Activated CD4-positive, alpha-beta memory T cell treated with anti-CD3 and anti-CD28 coated beads, Interleukin-2, amount 10 ng/mL, durations not matched to agents 7 days and 5 days (primary cell): ENCODE measurements around the gene ATP5F1E. TPM values are rescaled to one million over a fixed set of nuclear protein-coding genes. Genes with fewer than 3 reads are reported as not detected.

Experiments used
- CTCF ChIA-PET: fragments of 350-600 bp; sonication (Branson Sonifier 250); formaldehyde crosslinking; loops from one replicate; lab custom pipeline; 2021; ENCODE audit warnings: antibody characterized with exemption, inconsistent platforms; lab: Charles Lee
- POLR2A ChIA-PET: fragments of 350-600 bp; sonication (Branson Sonifier 250); formaldehyde crosslinking; loops from one replicate; lab custom pipeline; 2021; ENCODE audit warnings: antibody characterized with exemption; lab: Charles Lee
- DNase-seq: peaks from one replicate; pipeline ENCODE4 v3.0.0-alpha.2; 2020
- H3K27ac Mint-ChIP-seq: one replicate; pipeline ENCODE4 v1.8.0; 2021; ENCODE audit warnings: mild to moderate bottlenecking, mixed read lengths
- H3K27me3 Mint-ChIP-seq: one replicate; pipeline ENCODE4 v1.8.0; 2021; ENCODE audit warnings: mixed read lengths
- H3K36me3 Mint-ChIP-seq: one replicate; pipeline ENCODE4 v1.8.0; 2021; ENCODE audit warnings: low read depth, mixed read lengths
- H3K4me1 Mint-ChIP-seq: one replicate; pipeline ENCODE4 v1.8.0; 2021; ENCODE audit warnings: mixed read lengths
- H3K4me3 Mint-ChIP-seq: one replicate; pipeline ENCODE4 v1.8.0; 2021; ENCODE audit warnings: mild to moderate bottlenecking, mixed read lengths
- H3K9me3 Mint-ChIP-seq: one replicate; pipeline ENCODE4 v1.8.0; 2021; ENCODE audit warnings: mixed read lengths
- total RNA-seq, 2 experiments: library from RNA; stranded (reverse); gene quantifications; one replicate each; pipeline ENCODE4 v1.2.3, GENCODE V29; 2021

Gene ATP5F1E
- total RNA-seq, 2 experiments from 2014 or later, result 80.4 to 82.1 TPM

DNA sequence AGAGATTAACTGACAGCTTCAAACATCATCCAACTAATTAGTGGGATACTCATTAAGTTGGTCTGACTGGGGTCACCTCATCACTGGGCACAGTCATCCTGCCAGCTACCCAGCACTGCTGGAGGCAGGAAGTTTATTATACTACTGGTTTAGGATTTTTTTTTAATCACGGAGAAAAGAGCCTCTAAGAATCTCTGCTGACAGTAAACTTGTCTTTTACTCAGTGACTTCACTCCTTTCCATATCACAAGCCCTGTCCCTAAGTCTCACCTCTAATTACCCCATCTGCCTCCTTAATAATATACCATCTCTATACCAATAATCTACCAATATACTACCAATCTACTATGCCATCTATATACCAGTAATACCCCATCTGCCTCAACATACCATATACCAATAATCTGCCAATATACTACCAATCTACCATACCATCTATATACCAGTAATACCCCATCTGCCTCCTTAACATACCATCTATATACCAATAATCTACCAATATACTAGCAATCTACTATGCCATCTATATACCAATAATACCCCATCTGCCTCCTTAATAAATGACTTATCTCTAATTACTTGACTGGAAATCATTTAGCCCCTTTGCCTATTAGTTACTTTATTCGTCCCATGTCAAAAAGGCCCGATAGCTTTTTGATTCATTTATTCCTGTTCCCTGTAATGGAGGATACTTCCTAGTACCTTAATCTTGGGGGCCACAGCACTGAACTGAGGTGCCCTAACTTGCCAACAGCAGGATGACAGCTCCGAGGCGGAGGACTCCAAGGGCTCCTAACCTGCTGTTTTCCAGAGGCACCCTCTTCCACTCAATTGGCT, 5.0 kb downstream of the ATP5F1E start:
- H3K9me3 Mint-ChIP-seq, result no peaks in the 10 kb centered on the region

DNA sequence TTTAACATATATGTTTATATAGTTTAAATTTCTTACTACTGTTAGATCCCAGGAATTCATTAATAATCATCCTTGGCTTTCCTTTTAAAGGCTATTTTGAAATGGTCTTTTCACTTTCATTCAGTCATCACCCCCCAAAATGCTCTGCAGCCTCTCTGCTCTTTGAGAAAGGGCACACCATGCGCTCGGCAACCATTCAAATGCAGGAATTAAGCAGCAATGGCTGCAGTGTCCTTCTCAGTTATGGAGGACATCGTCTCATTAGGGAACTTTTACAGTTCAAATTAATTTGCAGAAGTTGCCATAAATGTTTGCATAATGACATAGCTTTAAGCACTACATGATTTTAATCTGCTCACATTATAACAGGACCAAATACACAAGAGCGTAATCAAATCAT, 6.6 kb downstream of the ATP5F1E start:
- H3K27me3 Mint-ChIP-seq, result no peaks in the 10 kb centered on the region
- peaks cover 79% of the 10 kb centered on the region for H3K36me3 Mint-ChIP-seq
- no peak for DNase-seq
- H3K4me1 Mint-ChIP-seq, result peaks cover 44% of the 10 kb centered on the region
- ChIA-PET POLR2A (no interaction called here), CTCF (no interaction called here)
- H3K27ac Mint-ChIP-seq, result no peak overlapping the region
- no peaks in the 10 kb centered on the region for H3K9me3 Mint-ChIP-seq
- no peak overlapping the region for H3K4me3 Mint-ChIP-seq

More for the DNA sequence above, 5.0 kb downstream of the ATP5F1E start:
- DNase-seq, result no peak
- no peak overlapping the region for H3K4me3 Mint-ChIP-seq
- no peak overlapping the region for H3K27ac Mint-ChIP-seq
- ChIA-PET POLR2A (interaction anchor here (2.0 kb wide), 1 partner anchor 13 kb away, joined by 7 read pairs; no protein-coding TSS in a partner anchor), CTCF (no interaction called here)
- H3K27me3 Mint-ChIP-seq, result no peaks in the 10 kb centered on the region
- H3K36me3 Mint-ChIP-seq, result peaks cover 82% of the 10 kb centered on the region
- peaks cover 52% of the 10 kb centered on the region for H3K4me1 Mint-ChIP-seq

DNA sequence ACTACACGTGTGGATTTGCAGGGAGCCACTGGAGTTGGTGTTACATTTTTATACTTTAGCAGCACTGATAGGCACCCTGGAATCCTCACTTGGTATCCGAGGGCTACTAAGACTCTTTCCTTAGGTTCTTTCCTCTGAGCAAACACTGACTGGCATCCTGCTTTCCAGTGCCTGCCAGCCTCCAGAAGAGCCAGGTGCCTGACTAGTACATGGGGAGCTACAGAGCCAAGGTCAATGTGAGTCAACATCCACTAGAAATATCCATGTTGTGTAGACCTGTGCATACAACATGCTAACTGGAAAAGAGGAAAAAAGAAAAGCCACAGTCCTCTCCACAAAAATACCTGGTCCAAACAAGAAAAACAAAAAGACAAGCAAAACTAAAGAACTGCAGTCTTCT, 7.0 kb downstream of the ATP5F1E start:
- Mint-ChIP-seq H3K27ac (no peak overlapping the region), H3K9me3 (no peaks in the 10 kb centered on the region), H3K4me1 (peaks cover 40% of the 10 kb centered on the region), H3K27me3 (no peaks in the 10 kb centered on the region), H3K36me3 (peaks cover 75% of the 10 kb centered on the region), H3K4me3 (no peak overlapping the region)
- ChIA-PET POLR2A (interaction anchor here (1.0 kb wide), 1 partner anchor 42 kb away, joined by 3 read pairs; no protein-coding TSS in a partner anchor), CTCF (no interaction called here)
- DNase-seq, result no peak

DNA sequence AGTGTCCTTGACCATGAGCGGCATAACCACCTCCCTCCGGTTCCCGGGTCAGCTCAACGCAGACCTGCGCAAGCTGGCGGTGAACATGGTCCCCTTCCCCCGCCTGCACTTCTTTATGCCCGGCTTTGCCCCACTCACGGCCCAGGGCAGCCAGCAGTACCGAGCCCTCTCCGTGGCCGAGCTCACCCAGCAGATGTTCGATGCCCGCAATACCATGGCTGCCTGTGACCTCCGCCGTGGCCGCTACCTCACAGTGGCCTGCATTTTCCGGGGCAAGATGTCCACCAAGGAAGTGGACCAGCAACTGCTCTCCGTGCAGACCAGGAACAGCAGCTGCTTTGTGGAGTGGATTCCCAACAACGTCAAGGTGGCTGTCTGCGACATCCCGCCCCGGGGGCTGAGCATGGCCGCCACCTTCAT, 8.0 kb downstream of the ATP5F1E start:
- POLR2A ChIA-PET, result interaction anchor here (1.0 to 1.2 kb wide), 2 partner anchors 8 to 41 kb away, joined by 3 to 4 read pairs; partner anchors contain the start of gene ATP5F1E
- Mint-ChIP-seq H3K27ac (no peak overlapping the region), H3K4me1 (peaks cover 30% of the 10 kb centered on the region), H3K27me3 (no peaks in the 10 kb centered on the region), H3K36me3 (peaks cover 65% of the 10 kb centered on the region), H3K4me3 (no peak overlapping the region), H3K9me3 (no peaks in the 10 kb centered on the region)
- DNase-seq, result no peak
- CTCF ChIA-PET, result no interaction called here

DNA sequence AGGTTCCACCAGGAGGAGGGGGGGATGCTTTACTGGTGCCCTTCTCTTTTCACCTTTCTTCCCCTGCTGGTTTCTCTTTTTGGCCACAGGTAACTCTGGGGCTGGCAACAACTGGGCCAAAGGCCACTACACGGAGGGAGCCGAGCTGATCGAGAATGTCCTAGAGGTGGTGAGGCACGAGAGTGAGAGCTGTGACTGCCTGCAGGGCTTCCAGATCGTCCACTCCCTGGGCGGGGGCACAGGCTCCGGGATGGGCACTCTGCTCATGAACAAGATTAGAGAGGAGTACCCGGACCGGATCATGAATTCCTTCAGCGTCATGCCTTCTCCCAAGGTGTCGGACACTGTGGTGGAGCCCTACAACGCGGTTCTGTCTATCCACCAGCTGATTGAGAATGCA, 8.5 kb downstream of the ATP5F1E start:
- peaks cover 25% of the 10 kb centered on the region for H3K4me1 Mint-ChIP-seq
- no peaks in the 10 kb centered on the region for H3K27me3 Mint-ChIP-seq
- peaks cover 60% of the 10 kb centered on the region for H3K36me3 Mint-ChIP-seq
- no peak for DNase-seq
- CTCF ChIA-PET, result no interaction called here
- no peak overlapping the region for H3K27ac Mint-ChIP-seq
- no peaks in the 10 kb centered on the region for H3K9me3 Mint-ChIP-seq
- H3K4me3 Mint-ChIP-seq, result no peak overlapping the region
- POLR2A ChIA-PET, result interaction anchor here (1.2 kb wide), 1 partner anchor 9 kb away, joined by 4 read pairs; the partner anchor contains the start of gene ATP5F1E

DNA sequence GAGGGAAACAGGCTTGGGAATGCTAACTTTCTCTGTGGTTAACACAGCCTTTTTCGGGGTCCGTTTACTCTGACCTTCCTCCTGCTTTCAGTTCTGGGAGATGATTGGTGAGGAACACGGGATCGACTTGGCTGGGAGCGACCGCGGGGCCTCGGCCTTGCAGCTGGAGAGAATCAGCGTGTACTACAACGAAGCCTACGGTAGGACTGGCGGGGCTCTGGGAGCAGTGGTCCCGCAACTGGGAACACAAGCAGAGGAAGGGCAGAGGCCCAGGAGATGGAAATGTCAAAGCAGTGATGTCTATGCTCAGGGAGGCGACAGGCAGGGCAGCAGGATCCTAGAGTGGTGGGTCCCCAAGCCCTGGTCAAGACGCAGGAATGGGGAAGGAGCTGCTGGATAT, 9.4 kb downstream of the ATP5F1E start:
- H3K4me3 Mint-ChIP-seq, result no peak overlapping the region
- H3K27ac Mint-ChIP-seq, result no peak overlapping the region
- DNase-seq, result no peak
- H3K36me3 Mint-ChIP-seq, result peaks cover 54% of the 10 kb centered on the region
- POLR2A ChIA-PET, result interaction anchor here (1.2 to 1.9 kb wide), 2 partner anchors 9 to 40 kb away, joined by 4 read pairs; partner anchors contain the start of gene ATP5F1E
- CTCF ChIA-PET, result no interaction called here
- H3K9me3 Mint-ChIP-seq, result no peaks in the 10 kb centered on the region
- no peaks in the 10 kb centered on the region for H3K27me3 Mint-ChIP-seq
- peaks cover 17% of the 10 kb centered on the region for H3K4me1 Mint-ChIP-seq

DNA sequence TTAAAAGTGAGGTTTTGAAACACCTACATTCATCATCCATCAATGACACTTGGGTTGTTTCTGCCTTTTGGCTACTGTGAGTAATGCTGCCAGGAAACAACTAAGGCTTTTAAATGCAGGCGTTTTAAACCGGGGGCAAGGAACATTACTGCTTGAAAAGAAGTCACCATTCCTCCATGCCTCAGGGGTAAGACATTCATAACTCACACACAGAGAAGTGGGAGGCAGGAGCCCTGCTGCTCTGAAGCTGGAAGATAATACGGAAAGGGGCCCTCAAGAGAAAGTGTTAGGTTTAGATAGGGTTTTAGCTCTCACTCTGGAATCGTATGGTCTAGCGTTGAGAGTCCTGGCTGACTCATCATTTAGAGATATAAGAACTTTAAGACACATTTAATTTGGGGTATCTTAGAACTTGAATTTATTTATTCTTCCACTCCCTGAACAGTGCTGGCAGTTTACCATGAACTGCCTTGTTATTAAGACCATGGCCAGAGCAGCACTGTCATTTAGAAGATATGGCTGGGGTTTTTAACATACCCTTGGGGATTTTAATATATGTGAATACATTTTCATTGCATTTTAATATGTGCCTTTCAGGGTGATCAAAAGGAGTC, 11.1 kb downstream of the ATP5F1E start:
- H3K4me3 Mint-ChIP-seq, result no peak overlapping the region
- POLR2A ChIA-PET, result no interaction called here
- no peaks in the 10 kb centered on the region for H3K9me3 Mint-ChIP-seq
- H3K36me3 Mint-ChIP-seq, result peaks cover 38% of the 10 kb centered on the region
- no peak for DNase-seq
- no peaks in the 10 kb centered on the region for H3K27me3 Mint-ChIP-seq
- H3K27ac Mint-ChIP-seq, result no peak overlapping the region
- peaks cover 20% of the 10 kb centered on the region for H3K4me1 Mint-ChIP-seq
- CTCF ChIA-PET, result no interaction called here

DNA sequence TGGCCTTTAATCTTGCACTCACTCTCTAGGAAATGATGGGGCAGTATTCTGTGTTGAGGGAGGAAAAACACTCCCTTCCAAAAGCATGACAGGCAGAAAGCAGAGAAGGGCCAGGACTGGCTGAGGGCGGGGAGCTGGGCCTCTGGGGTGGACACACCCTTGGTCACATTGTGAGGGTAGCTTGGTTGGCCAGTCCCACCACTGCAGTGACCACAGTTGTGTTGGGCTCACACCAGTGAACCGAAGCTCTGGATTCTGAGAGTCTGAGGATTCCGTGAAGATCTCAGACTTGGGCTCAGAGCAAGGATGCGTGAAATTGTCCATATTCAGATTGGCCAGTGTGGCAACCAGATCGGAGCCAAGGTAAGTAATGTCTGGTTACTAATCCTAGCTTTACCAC, 12.9 kb downstream of the ATP5F1E start, which contains the start of gene TUBB1:
TUBB1 (plus strand) TSS at position 213 of the 400 bp plus-strand sequence; CDS start at position 307, 94 bp downstream.
- Mint-ChIP-seq H3K27ac (no peak within 1 kb of the TSS), H3K9me3 (no peaks in the 10 kb centered on the region), H3K4me1 (peaks cover 24% of the 10 kb centered on the region), H3K4me3 (no peak within 1 kb of the TSS), H3K27me3 (no peaks in the 10 kb centered on the region), H3K36me3 (peaks cover 26% of the 10 kb centered on the region)
- CTCF ChIA-PET, result no interaction called here
- DNase-seq, result no peak
- POLR2A ChIA-PET, result interaction anchor here (1.2 to 1.3 kb wide), 2 partner anchors 10 to 13 kb away, joined by 4 read pairs; partner anchors contain the start of gene ATP5F1E

DNA sequence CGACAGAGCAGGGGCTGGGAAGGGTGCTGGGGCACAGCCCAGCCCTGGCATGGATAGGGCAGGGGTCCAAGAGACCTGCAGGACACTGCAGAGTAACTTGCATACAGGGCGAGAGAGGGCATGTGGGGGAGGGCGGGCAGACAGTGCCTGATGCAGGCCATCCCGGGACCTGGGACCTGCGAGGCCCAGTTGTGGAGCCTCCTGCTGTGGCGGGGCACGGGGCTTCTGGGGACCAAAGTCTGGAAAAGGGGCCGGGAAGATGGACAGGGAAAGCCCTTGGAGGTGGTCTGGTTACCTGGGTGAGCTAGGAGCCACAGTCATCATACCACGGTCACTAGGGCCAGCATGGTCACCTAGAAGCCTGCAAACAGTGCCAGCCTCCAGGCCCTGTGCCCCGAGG, 13.3 kb downstream of the ATP5F1E start:
- no peak overlapping the region for H3K27ac Mint-ChIP-seq

DNA sequence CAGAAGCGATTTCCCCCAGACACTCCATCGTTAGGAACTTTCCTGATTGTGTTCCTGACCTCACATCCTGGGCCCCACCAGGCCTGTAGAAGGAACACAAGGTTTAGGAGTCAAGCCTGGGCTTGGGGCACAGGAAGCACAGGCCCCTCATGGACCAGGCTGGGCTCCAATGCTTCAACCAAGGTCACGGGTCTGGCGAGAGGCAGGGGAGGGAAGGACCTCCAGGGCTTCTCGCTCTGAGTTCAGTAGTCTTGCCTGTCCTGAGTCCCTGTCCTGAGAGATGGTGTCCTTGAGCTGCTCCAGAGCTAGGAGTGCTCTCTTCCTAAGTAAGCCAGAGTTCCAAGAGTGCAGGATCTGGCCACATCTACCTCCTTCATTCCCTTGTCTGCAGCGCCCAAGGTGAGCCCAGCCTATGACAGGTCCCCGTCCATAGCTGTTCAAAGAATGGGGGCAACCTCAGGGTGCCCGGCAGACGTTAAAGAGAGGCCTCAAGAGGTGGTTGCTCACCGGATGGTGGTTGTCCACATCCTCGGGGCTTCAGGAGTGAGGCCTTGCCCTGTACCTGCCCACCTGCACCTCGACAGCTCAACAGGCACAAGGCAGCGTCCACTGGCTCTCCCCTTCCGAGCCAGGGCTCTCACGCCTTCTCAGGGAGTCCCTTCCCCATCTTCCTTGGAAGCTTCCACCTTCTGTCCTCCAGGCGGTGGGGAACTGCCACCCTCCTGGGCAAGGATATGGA, 14.5 kb downstream of the ATP5F1E start:
- peaks cover 37% of the 10 kb centered on the region for H3K4me1 Mint-ChIP-seq
- peaks cover 12% of the 10 kb centered on the region for H3K36me3 Mint-ChIP-seq
- no peaks in the 10 kb centered on the region for H3K27me3 Mint-ChIP-seq
- H3K4me3 Mint-ChIP-seq, result no peak overlapping the region
- H3K27ac Mint-ChIP-seq, result no peak overlapping the region
- no peak for DNase-seq
- ChIA-PET CTCF (interaction anchor here (1.0 kb wide), 1 partner anchor 15 kb away, joined by 3 read pairs; the partner anchor contains the start of gene ATP5F1E), POLR2A (interaction anchor here (1.6 to 2.2 kb wide), 3 partner anchors 9 to 28 kb away, joined by 4 to 12 read pairs (median 6); partner anchors contain the start of gene ATP5F1E)
- no peaks in the 10 kb centered on the region for H3K9me3 Mint-ChIP-seq

More for the DNA sequence above, 13.3 kb downstream of the ATP5F1E start:
- Mint-ChIP-seq H3K9me3 (no peaks in the 10 kb centered on the region), H3K27me3 (no peaks in the 10 kb centered on the region), H3K36me3 (peaks cover 22% of the 10 kb centered on the region), H3K4me3 (no peak overlapping the region), H3K4me1 (peaks cover 28% of the 10 kb centered on the region)
- DNase-seq, result no peak
- POLR2A ChIA-PET, result interaction anchor here (1.3 to 1.6 kb wide), 2 partner anchors 13 to 14 kb away, joined by 4 to 12 read pairs; partner anchors contain the start of gene ATP5F1E
- CTCF ChIA-PET, result no interaction called here

DNA sequence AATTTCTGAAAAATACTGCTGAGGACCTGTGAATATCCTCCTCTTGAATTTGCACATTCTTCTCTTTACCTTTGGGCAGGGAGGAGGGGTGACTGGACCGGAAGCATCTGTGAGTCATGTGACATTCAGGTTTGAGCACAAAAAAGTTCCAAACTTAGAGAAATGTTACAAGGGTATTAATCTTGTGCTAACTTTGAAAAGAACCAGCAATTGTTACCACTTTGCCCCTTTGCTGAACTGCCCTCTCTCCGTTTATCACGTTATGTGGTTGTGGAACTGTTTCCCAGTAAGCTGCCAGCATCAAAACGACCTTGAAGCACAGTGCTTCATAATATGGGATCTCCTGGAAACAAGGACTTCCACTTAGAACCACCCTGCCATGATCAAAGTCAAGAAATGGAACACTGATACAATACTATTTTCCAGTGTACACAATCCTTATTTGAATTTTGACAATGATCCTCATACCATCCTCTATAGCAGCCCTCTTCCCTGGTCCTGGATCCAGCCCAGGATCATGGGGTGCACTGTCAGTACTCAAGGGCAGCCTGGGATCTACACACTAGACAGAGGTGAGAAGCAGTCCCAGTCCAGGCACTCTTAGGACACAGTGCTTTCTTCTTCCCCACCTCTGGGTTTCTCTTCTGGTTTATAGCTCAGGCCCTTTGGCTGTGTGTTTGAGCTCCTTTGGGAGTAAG, 15.2 kb downstream of the ATP5F1E start:
- ChIA-PET CTCF (no interaction called here), POLR2A (interaction anchor here (1.2 to 2.2 kb wide), 5 partner anchors 8 to 27 kb away, joined by 4 to 12 read pairs (median 6); partner anchors contain the start of gene ATP5F1E)
- peaks cover 44% of the 10 kb centered on the region for H3K4me1 Mint-ChIP-seq
- no peak overlapping the region for H3K27ac Mint-ChIP-seq
- no peak for DNase-seq
- H3K9me3 Mint-ChIP-seq, result no peaks in the 10 kb centered on the region
- H3K4me3 Mint-ChIP-seq, result no peak overlapping the region
- no peaks in the 10 kb centered on the region for H3K27me3 Mint-ChIP-seq
- H3K36me3 Mint-ChIP-seq, result peaks cover 7% of the 10 kb centered on the region
